Dermis lymphatic vessel endothelial cell (primary cell): ENCODE data around the gene ISLR2. TPM values are rescaled to one million over a fixed set of nuclear protein-coding genes. Genes with fewer than 3 reads are reported as not detected.

Source experiments
- total RNA-seq: library from RNA; depleted of rRNA; stranded (reverse); fragments of >200 nt; gene quantifications from 2 replicates; pipeline ENCODE4 v1.2.1, GENCODE V29; 2014

Gene ISLR2, protein sequence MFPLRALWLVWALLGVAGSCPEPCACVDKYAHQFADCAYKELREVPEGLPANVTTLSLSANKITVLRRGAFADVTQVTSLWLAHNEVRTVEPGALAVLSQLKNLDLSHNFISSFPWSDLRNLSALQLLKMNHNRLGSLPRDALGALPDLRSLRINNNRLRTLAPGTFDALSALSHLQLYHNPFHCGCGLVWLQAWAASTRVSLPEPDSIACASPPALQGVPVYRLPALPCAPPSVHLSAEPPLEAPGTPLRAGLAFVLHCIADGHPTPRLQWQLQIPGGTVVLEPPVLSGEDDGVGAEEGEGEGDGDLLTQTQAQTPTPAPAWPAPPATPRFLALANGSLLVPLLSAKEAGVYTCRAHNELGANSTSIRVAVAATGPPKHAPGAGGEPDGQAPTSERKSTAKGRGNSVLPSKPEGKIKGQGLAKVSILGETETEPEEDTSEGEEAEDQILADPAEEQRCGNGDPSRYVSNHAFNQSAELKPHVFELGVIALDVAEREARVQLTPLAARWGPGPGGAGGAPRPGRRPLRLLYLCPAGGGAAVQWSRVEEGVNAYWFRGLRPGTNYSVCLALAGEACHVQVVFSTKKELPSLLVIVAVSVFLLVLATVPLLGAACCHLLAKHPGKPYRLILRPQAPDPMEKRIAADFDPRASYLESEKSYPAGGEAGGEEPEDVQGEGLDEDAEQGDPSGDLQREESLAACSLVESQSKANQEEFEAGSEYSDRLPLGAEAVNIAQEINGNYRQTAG
- 0.09 and 0.11 TPM in 2 replicates for total RNA-seq

DNA sequence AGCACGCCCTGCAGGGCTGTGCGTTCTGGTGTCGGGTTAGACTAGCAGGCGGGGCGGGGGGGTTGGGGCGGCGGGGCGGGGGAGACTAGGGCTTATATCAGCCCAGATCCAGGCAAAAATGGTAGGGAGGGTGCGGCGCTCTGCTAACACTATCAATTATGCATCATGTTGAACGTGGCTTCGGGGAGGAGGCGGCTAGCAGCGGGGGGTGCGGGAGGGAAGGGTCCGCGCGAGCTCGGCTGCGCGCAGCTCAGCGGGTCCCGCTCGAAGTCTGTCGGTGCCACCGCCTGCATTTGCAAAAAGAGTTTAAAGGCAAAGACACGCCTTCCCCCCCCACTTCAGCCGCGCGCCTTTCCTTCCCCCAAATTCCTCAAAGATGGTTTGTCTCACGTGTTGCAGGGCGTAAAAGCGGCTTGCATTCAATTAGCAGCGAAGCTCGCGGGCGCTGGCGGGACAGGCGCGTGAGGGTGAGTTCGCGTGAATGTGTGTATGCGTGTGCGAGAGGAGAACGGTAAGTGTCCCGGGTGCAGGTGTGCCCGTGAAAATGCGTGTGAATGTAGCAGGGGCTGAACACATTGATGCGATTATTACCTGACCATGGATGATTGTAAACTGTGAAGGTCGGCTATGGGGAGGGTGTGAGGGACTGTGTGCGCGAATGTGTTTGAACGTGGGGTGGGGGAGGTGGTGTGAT is at the start of gene ISLR2:
Gene ISLR2 (plus strand): TSS at position 432 of the 694 bp plus-strand sequence. CDS start 2,169 bp downstream, outside the sequence.

DNA sequence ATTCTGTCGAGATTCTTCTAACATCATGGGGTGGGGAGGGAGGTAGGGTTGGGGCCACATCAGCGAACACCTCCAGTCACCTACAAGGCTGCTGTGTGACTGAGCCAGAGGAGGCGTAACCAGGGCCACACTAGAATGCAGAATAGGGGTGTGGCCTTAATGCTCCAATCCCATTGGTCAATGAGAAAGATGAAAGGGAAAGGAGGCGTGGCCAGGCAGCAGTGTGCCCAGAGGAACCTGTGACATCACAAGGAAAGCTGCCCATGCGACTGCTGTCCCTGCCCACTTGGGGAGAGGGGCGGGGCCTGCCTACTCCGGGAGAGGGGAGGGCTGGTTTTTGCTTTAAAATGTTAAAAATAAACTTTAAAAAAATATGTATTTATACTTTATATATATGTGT is 47.9 kb upstream of the ISLR2 start, which contains the start of gene GOLGA6A:
Gene GOLGA6A (minus strand): TSS at position 101 of the 400 bp plus-strand sequence. CDS start 41 bp downstream, at position 60.

GRCh38 chr15:74173380-74174218 is 43.2 kb downstream of the ISLR2 start, which contains the start of gene ISLR:
TSS of gene ISLR (plus strand) at chr15:74173710. CDS start at chr15:74174859, 1,149 bp downstream.

Other genes starting within 250 kb of the ISLR2 start
- 0.17 and 0.98 TPM in 2 replicates for gene LOXL1, start 204.1 kb upstream of the ISLR2 start, total RNA-seq
- 8.1 and 17.0 TPM in 2 replicates for gene STOML1, start 138.3 kb upstream of the ISLR2 start, total RNA-seq
- gene PML, start 135.9 kb upstream of the ISLR2 start, total RNA-seq = 28.1 and 35.8 TPM in 2 replicates
- gene GOLGA6A, start 48.0 kb upstream of the ISLR2 start, total RNA-seq = not detected in 2 replicates
- gene ISLR, start 43.1 kb downstream of the ISLR2 start, total RNA-seq = 0.11 and 0.17 TPM in 2 replicates
- gene STRA6, start 72.2 kb downstream of the ISLR2 start, total RNA-seq = 0.11 TPM in 1 of 2 replicates, not detected in the other
- not detected in 2 replicates for gene CCDC33, start 105.7 kb downstream of the ISLR2 start, total RNA-seq
- gene CYP11A1, start 237.1 kb downstream of the ISLR2 start, total RNA-seq = not detected in 2 replicates